ENCODE data around the gene CDC34. TPM values are rescaled to one million over a fixed set of nuclear protein-coding genes. Genes with fewer than 3 reads are reported as not detected.

CDC34 gene
- total and polyA plus RNA-seq, 9 of the 15 experiments (the other 6 are each of a cell fraction or from before 2014, with no cell fraction given), result 0.80 to 203 (median 65.5) TPM

DNA sequence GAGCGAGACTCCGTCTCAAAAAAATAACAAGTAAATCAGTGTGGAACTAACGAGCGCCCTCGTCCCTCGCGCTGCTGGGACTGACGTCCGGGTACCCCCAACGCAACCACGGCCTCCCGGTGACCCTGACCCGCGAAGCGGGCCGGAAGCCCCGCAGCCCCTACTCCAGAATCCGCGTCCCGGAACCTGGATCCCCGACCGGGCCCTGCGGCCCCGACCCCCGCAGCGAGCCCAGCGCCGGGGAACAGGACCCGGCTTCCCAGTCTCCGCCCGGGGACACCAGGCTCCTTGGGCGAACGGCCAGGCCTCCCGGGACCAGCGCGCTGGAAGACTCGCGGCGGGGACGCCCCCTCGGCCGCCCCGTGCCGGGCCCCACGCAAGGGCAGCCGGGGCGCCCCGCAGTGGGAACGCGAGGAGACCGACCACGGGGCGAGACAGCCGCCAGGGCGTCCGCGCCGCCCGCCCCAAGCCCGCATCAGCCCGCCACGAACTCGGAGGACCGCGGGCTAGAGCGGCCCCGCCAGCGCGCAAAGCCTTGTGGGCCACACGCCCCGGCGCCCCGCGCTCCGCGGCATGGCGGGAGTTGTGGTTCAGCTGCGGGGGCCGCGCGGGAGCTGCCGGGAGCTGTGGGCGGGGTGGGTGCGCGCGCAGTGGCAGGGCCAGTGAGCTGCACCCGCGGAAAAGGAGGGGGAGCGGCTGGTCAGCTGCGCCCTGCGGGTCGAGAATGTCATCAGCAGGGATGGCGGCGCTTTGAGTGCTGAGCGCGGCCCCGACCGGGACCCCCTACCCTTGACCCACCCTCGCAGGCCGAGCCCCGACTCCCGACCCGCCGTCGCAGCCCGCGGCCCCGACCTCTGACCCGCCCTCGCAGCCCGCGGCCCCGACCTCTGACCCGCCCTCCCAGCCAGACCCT is 42.8 kb upstream of the CDC34 start (continued):
- no peak for TF ChIP-seq NR1H2 (CRISPR knock-in tag; IDR thresholded peaks at IDR 0.05)
- TF ChIP-seq, protein P1, sequence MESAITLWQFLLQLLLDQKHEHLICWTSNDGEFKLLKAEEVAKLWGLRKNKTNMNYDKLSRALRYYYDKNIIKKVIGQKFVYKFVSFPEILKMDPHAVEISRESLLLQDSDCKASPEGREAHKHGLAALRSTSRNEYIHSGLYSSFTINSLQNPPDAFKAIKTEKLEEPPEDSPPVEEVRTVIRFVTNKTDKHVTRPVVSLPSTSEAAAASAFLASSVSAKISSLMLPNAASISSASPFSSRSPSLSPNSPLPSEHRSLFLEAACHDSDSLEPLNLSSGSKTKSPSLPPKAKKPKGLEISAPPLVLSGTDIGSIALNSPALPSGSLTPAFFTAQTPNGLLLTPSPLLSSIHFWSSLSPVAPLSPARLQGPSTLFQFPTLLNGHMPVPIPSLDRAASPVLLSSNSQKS (CRISPR knock-in tag; IDR thresholded peaks at IDR 0.05), result no peak
- TF ChIP-seq E2F6 (IDR thresholded peaks at IDR 0.05; ENCODE audit: borderline replicate concordance in 1 of 2, extremely low read depth in 1 of 2, insufficient read depth in 1 of 2, insufficient read length in 1 of 2, low read depth in 1 of 2, low read length in 1 of 2, poor library complexity in 1 of 2, severe bottlenecking in 1 of 2), result peak; percentile 69 to 81
- no peak for TF ChIP-seq MTF1 (CRISPR knock-in tag; IDR thresholded peaks at IDR 0.05; ENCODE audit: borderline replicate concordance)
- TF ChIP-seq, protein P2, sequence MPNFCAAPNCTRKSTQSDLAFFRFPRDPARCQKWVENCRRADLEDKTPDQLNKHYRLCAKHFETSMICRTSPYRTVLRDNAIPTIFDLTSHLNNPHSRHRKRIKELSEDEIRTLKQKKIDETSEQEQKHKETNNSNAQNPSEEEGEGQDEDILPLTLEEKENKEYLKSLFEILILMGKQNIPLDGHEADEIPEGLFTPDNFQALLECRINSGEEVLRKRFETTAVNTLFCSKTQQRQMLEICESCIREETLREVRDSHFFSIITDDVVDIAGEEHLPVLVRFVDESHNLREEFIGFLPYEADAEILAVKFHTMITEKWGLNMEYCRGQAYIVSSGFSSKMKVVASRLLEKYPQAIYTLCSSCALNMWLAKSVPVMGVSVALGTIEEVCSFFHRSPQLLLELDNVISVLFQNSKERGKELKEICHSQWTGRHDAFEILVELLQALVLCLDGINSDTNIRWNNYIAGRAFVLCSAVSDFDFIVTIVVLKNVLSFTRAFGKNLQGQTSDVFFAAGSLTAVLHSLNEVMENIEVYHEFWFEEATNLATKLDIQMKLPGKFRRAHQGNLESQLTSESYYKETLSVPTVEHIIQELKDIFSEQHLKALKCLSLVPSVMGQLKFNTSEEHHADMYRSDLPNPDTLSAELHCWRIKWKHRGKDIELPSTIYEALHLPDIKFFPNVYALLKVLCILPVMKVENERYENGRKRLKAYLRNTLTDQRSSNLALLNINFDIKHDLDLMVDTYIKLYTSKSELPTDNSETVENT (CRISPR knock-in tag; IDR thresholded peaks at IDR 0.05), result peak; percentile 99
- no peak; the same call in 1 of the 2 replicates for TF ChIP-seq ZFPM2 (CRISPR knock-in tag; IDR thresholded peaks at IDR 0.05)

Data from K562 (cell line).